Heart right ventricle (tissue), 12 donors: ENCODE data around the gene ZNF841. TPM values are rescaled to one million over a fixed set of nuclear protein-coding genes. Genes with fewer than 3 reads are reported as not detected.

ENCODE experiments used
- polyA plus RNA-seq, 2 donors: library from polyadenylated mRNA; stranded (reverse); fragments of 200-250 nt; gene quantifications; one replicate each; pipeline ENCODE4 v1.2.3, GENCODE V29; 2013
- total RNA-seq, 10 donors: library from RNA; stranded (reverse); fragmentation: NEBNext Ultra II Directional in 3 of 10; extraction: Animal tissue kit (Norgen Biotek cat#: 25700) in 3 of 10; gene quantifications; one replicate each; pipeline versions ENCODE4 v1.2.1 to v1.2.4, GENCODE V29; 2021 to 2023
- donor health status: ischemic (EF 13 %, LVEDD 7.1; RV severe dilation, severe dysfunction).
- donor health status: healthy with polysubstance abuse.
- donor health status: DM: no; HTN: yes; CAD: no.
- donor health status: DM: no; HTN: no; CAD: no.
- donor health status: ischemic (EF 25% LVEDD 6.9; RV normal size, moderate dysfunction).
- donor health status: ischemic (EF 25% LVEDD 5.7; RV mildly dilated, moderate dysfunction).
- donor health status: healthy.
- donor health status: nonischemic (EF 11% LVEDD 7.7; RV severe dilation, severe dysfunction).
- donor health status: DM: yes; HTN: yes; CAD: no.
- donor health status: PGD.
- donor health status: ischemic (EF 29% LVEDD 5.4; RV normal size, mild dysfunction).
- donor health status: nonischemic (EF 23%, LVEDD 6.1; RV moderate dilation, normal function).

ZNF841 gene
- total and polyA plus RNA-seq, 12 donors: 3.1 to 10.7 (median 8.7) TPM

Other genes starting within 250 kb of the ZNF841 start
- gene ZNF577, start 207.8 kb downstream of the ZNF841 start, total RNA-seq: 10 to 100 TPM in 2 of 10 donors, 1 to 10 TPM in 8; 4.6 to 12.4 (median 8.6) TPM
- 10 to 100 TPM in 1 of 2 donors, 1 to 10 TPM in 1; 7.6 to 22.8 TPM for gene ZNF577, start 207.8 kb downstream of the ZNF841 start, polyA plus RNA-seq
- 10 to 100 TPM in 2 of 10 donors, 1 to 10 TPM in 8; 6.3 to 10.9 (median 8.3) TPM for gene ZNF649, start 190.7 kb downstream of the ZNF841 start, total RNA-seq
- gene ZNF649, start 190.7 kb downstream of the ZNF841 start, polyA plus RNA-seq: 1 to 10 TPM; 2.3 to 4.2 TPM
- gene ZNF613, start 168.3 kb downstream of the ZNF841 start, total RNA-seq: 1 to 10 TPM; 2.4 to 7.1 (median 5.2) TPM
- gene ZNF613, start 168.3 kb downstream of the ZNF841 start, polyA plus RNA-seq: 1 to 10 TPM; 3.4 to 3.8 TPM
- gene ZNF350, start 108.9 kb downstream of the ZNF841 start, total RNA-seq: 10 to 100 TPM in 1 of 10 donors, 1 to 10 TPM in 9; 5.3 to 10.1 (median 7.5) TPM
- gene ZNF350, start 108.9 kb downstream of the ZNF841 start, polyA plus RNA-seq: 1 to 10 TPM; 4.6 to 6.7 TPM
- gene ZNF615, start 87.6 kb downstream of the ZNF841 start, total RNA-seq: 10 to 100 TPM in 5 of 10 donors, 1 to 10 TPM in 5; 8.1 to 13.7 (median 10.1) TPM
- gene ZNF615, start 87.6 kb downstream of the ZNF841 start, polyA plus RNA-seq: 1 to 10 TPM; 2.6 to 5.5 TPM
- gene ZNF614, start 67.4 kb downstream of the ZNF841 start, total RNA-seq: 1 to 10 TPM; 6.1 to 8.4 (median 6.8) TPM
- gene ZNF614, start 67.4 kb downstream of the ZNF841 start, polyA plus RNA-seq: 1 to 10 TPM; 3.0 to 3.4 TPM
- gene ZNF432, start 46.9 kb downstream of the ZNF841 start, total RNA-seq: 10 to 100 TPM in 2 of 10 donors, 1 to 10 TPM in 8; 5.1 to 11.4 (median 8.7) TPM
- gene ZNF432, start 46.9 kb downstream of the ZNF841 start, polyA plus RNA-seq: 10 to 100 TPM in 1 of 2 donors, 1 to 10 TPM in 1; 3.8 to 14.4 TPM
- gene ZNF616, start 44.2 kb upstream of the ZNF841 start, total RNA-seq: 1 to 10 TPM; 4.9 to 8.0 (median 6.5) TPM
- gene ZNF616, start 44.2 kb upstream of the ZNF841 start, polyA plus RNA-seq: 1 to 10 TPM; 1.6 to 2.2 TPM
- 10 to 100 TPM in 1 of 10 donors, 1 to 10 TPM in 9; 5.1 to 10.6 (median 7.1) TPM for gene ZNF836, start 75.9 kb upstream of the ZNF841 start, total RNA-seq
- gene ZNF836, start 75.9 kb upstream of the ZNF841 start, polyA plus RNA-seq: 1 to 10 TPM; 2.3 to 6.1 TPM
- 100 to 1,000 TPM; 337 to 469 (median 401) TPM for gene PPP2R1A, start 94.3 kb upstream of the ZNF841 start, total RNA-seq
- 100 to 1,000 TPM; 238 to 438 TPM for gene PPP2R1A, start 94.3 kb upstream of the ZNF841 start, polyA plus RNA-seq
- 10 to 100 TPM in 6 of 10 donors, 1 to 10 TPM in 4; 9.0 to 14.4 (median 10.5) TPM for gene ZNF766, start 173.8 kb upstream of the ZNF841 start, total RNA-seq
- gene ZNF766, start 173.8 kb upstream of the ZNF841 start, polyA plus RNA-seq: 1 to 10 TPM; 3.1 TPM
- 10 to 100 TPM; 11.4 to 19.6 (median 13.4) TPM for gene ZNF480, start 201.4 kb upstream of the ZNF841 start, total RNA-seq
- gene ZNF480, start 201.4 kb upstream of the ZNF841 start, polyA plus RNA-seq: 10 to 100 TPM in 1 of 2 donors, 1 to 10 TPM in 1; 6.9 to 16.2 TPM
- gene ZNF610, start 240.5 kb upstream of the ZNF841 start, total RNA-seq: 1 to 10 TPM; 2.1 to 6.8 (median 4.7) TPM
- gene ZNF610, start 240.5 kb upstream of the ZNF841 start, polyA plus RNA-seq: 1 to 10 TPM; 1.1 to 2.9 TPM